B cell (primary cell): ENCODE data around the gene TGFBR3. TPM values are rescaled to one million over a fixed set of nuclear protein-coding genes. Genes with fewer than 3 reads are reported as not detected.

ENCODE experiments used
- ATAC-seq: fragments of 200-7000 bp; cut with Tn5 transposase; one replicate; pipeline ENCODE4 v1.10.0; 2021; ENCODE audit warnings: low read depth, mild to moderate bottlenecking, moderate number of reproducible peaks, moderate library complexity
- CTCF ChIA-PET: fragments of 350-600 bp; sonication (Branson Sonifier 250); formaldehyde crosslinking; loops from one replicate; lab custom pipeline; 2021; ENCODE audit warnings: antibody characterized with exemption, inconsistent platforms; lab: Charles Lee
- POLR2A ChIA-PET: fragments of 350-600 bp; sonication (Branson Sonifier 250); formaldehyde crosslinking; loops from one replicate; lab custom pipeline; 2021; ENCODE audit warnings: antibody characterized with exemption; lab: Charles Lee
- DNase-seq: peaks from one replicate; pipeline ENCODE4 v3.0.0; 2013
- H2AFZ ChIP-seq: 2 replicates; pipeline ENCODE4 v1.6.1; 2012; ENCODE audit warnings: mild to moderate bottlenecking, low read depth, low read length; ENCODE audit not compliant: insufficient read depth, poor library complexity, severe bottlenecking
- H3K27ac ChIP-seq, 2 donors: 1 replicate in 1 of 2; 2 replicates in 1 of 2; pipeline ENCODE4 v1.5.1; 2012 to 2013; ENCODE audit warnings: low read length in 2 of 2, mild to moderate bottlenecking in 2 of 2, moderate library complexity in 1 of 2
- H3K27me3 ChIP-seq, 4 experiments: fragments of 200-600 bp in 1 of 4; sonication (generic) in 1 of 4; replicated peaks in 1 of 4; 1 replicate in 2 of 4; 2 replicates in 2 of 4; pipeline versions ENCODE4 v1.6.1 to v1.7.0; 2013 to 2016; ENCODE audit warnings: low read length in 3 of 4, mild to moderate bottlenecking in 2 of 4, mixed read lengths in 1 of 4, moderate library complexity in 1 of 4; ENCODE audit not compliant: insufficient read depth in 4 of 4, control insufficient read depth in 3 of 4; ENCODE audit errors: control extremely low read depth in 1 of 4
- H3K36me3 ChIP-seq, 2 experiments: replicated peaks in 1 of 2; 1 replicate in 1 of 2; 2 replicates in 1 of 2; pipeline versions ENCODE4 v1.6.1 to v1.7.1; 2013; ENCODE audit warnings: low read length in 1 of 2; ENCODE audit not compliant: insufficient read depth in 2 of 2, control insufficient read depth in 1 of 2; ENCODE audit errors: control extremely low read depth in 1 of 2, extremely low read depth in 1 of 2
- H3K4me1 ChIP-seq, 2 donors: fragments of 200-600 bp in 1 of 2; sonication (generic) in 1 of 2; 1 replicate in 1 of 2; 2 replicates in 1 of 2; pipeline versions ENCODE4 v1.5.1 to v1.6.1; 2013 to 2017; ENCODE audit warnings: low read length in 2 of 2; ENCODE audit not compliant: control insufficient read depth in 2 of 2, insufficient read depth in 2 of 2
- H3K4me2 ChIP-seq: replicated peaks from 2 replicates; pipeline ENCODE3; 2012; ENCODE audit warnings: mild to moderate bottlenecking, low read depth, low read length; ENCODE audit not compliant: poor library complexity, severe bottlenecking
- H3K4me3 ChIP-seq, 5 experiments: fragments of 200-600 bp in 1 of 5; sonication (generic) in 1 of 5; 1 replicate in 3 of 5; 2 replicates in 2 of 5; pipeline versions ENCODE4 v1.5.1 to v1.7.0; 2011 to 2016; ENCODE audit warnings: low read length in 4 of 5, mild to moderate bottlenecking in 4 of 5, low read depth in 2 of 5, control low read depth in 1 of 5, moderate library complexity in 1 of 5; ENCODE audit not compliant: insufficient read depth in 1 of 5; ENCODE audit errors: control extremely low read depth in 1 of 5, extremely low read depth in 1 of 5
- H3K79me2 ChIP-seq: fragments of 200-600 bp; sonication (generic); one replicate; pipeline ENCODE4 v1.6.0; 2016; ENCODE audit warnings: low read length; ENCODE audit not compliant: control insufficient read depth, insufficient read depth
- H3K9ac ChIP-seq: fragments of 200-600 bp; sonication (generic); 2 replicates; pipeline ENCODE4 v1.6.1; 2017; ENCODE audit warnings: mild to moderate bottlenecking, low read length, moderate library complexity
- H3K9me3 ChIP-seq, 3 donors: one replicate each; pipeline versions ENCODE4 v1.6.1 to v1.7.1; 2013; ENCODE audit warnings: low read length in 2 of 3; ENCODE audit not compliant: control insufficient read depth in 2 of 3, insufficient read depth in 1 of 3; ENCODE audit errors: control extremely low read depth in 1 of 3
- H4K20me1 ChIP-seq: 2 replicates; pipeline ENCODE4 v1.6.0; 2012; ENCODE audit warnings: mild to moderate bottlenecking, low read length; ENCODE audit not compliant: insufficient read depth, control insufficient read depth, poor library complexity, severe bottlenecking
- H3K27ac Mint-ChIP-seq: one replicate; pipeline ENCODE4 v1.8.0; 2021; ENCODE audit warnings: mixed read lengths
- H3K27me3 Mint-ChIP-seq: one replicate; pipeline ENCODE4 v1.8.0; 2021; ENCODE audit warnings: mixed read lengths
- H3K4me1 Mint-ChIP-seq: one replicate; pipeline ENCODE4 v1.8.0; 2021; ENCODE audit warnings: mixed read lengths
- H3K4me3 Mint-ChIP-seq: one replicate; pipeline ENCODE4 v1.8.0; 2021; ENCODE audit warnings: mixed read lengths
- H3K9me3 Mint-ChIP-seq: one replicate; pipeline ENCODE4 v1.8.0; 2022; ENCODE audit warnings: mixed read lengths; ENCODE audit not compliant: insufficient read depth
- CTCF ChIP-seq: fragments of 200-600 bp; IDR thresholded peaks from one replicate; pipeline ENCODE4 v1.8.0; 2022; ENCODE audit warnings: antibody characterized with exemption, mild to moderate bottlenecking
- EZH2 ChIP-seq: IDR thresholded peaks from 2 replicates; pipeline ENCODE4 v1.6.1; 2012; ENCODE audit warnings: borderline replicate concordance, low read depth, mild to moderate bottlenecking, moderate library complexity, low read length; ENCODE audit not compliant: insufficient read depth, poor library complexity, severe bottlenecking
- WGBS: methylation state at CpG from one replicate; pipeline ENCODE4 v1.1.5; 2013; ENCODE audit warnings: missing lambda C conversion rate; ENCODE audit not compliant: insufficient coverage; 5-methylcytosine and 5-hydroxymethylcytosine counted together
- intact Hi-C: fragments of 100-400 bp; cut with micrococcal nuclease; formaldehyde crosslinking; loops from one replicate; pipeline ENCODE4 v1.10.0; 2022
- polyA plus RNA-seq: library from polyadenylated mRNA; depleted of rRNA; stranded (reverse); fragments of >200 nt; gene quantifications from 2 replicates; pipeline ENCODE4 v1.2.3, GENCODE V29; 2012
- total RNA-seq, 2 donors: library from RNA; stranded (reverse); fragments of 120-200 nt in 1 of 2; gene quantifications; 1 replicate in 1 of 2; 2 replicates in 1 of 2; pipeline versions ENCODE4 v1.2.3 to v1.2.4, GENCODE V29; 2013 to 2022

Gene TGFBR3
- total and polyA plus RNA-seq, 2 donors (not counting 1 experiment from before 2014, with no cell fraction given), result 0.10 to 0.12 TPM

- TF ChIP-seq EZH2, result no peak
- TF ChIP-seq CTCF, result no peak
- no peak overlapping the region for H3K9ac ChIP-seq
- H3K4me2 ChIP-seq, result no peak overlapping the region
- DNase-seq (no peak), ATAC-seq (no peak)
- ChIA-PET CTCF (no interaction called here), POLR2A (no interaction called here)
- no peaks in the 10 kb centered on the region for H3K9me3 ChIP-seq
- H3K4me3 ChIP-seq, result no peak overlapping the region
- H3K27ac ChIP-seq, result no peak overlapping the region
- H3K4me3 Mint-ChIP-seq, result no peak overlapping the region
- H3K36me3 ChIP-seq, result no peaks in the 10 kb centered on the region
- H3K4me1 Mint-ChIP-seq, result peaks cover 10% of the 10 kb centered on the region
- no peaks in the 10 kb centered on the region for H3K79me2 ChIP-seq
- H3K4me1 ChIP-seq, result peaks cover 5 to 6% of the 10 kb centered on the region in 2 donors
- no peaks in the 10 kb centered on the region for H3K9me3 Mint-ChIP-seq
- H3K27me3 Mint-ChIP-seq, result no peaks in the 10 kb centered on the region
- no peaks in the 10 kb centered on the region for H4K20me1 ChIP-seq
- H3K27me3 ChIP-seq, result no peaks in the 10 kb centered on the region
- intact Hi-C loops, result no loop called here
- 91% methylated on average over 4 of the region's 4 CpGs for WGBS
- no peak overlapping the region for H2AFZ ChIP-seq
- H3K27ac Mint-ChIP-seq, result no peak overlapping the region
Measured at GRCh38 chr1:91651243-91651642, 234.7 kb downstream of the TGFBR3 start.

- no peaks in the 10 kb centered on the region for H3K9me3 Mint-ChIP-seq
- H4K20me1 ChIP-seq, result no peaks in the 10 kb centered on the region
- no peak overlapping the region for H3K9ac ChIP-seq
- no peak for ATAC-seq
- H3K27me3 Mint-ChIP-seq, result no peaks in the 10 kb centered on the region
- H3K27ac ChIP-seq, result no peak overlapping the region
- no peaks in the 10 kb centered on the region for H3K36me3 ChIP-seq
- ChIA-PET CTCF (no interaction called here), POLR2A (no interaction called here)
- H3K4me2 ChIP-seq, result no peak overlapping the region
- no peak for DNase-seq
- H3K79me2 ChIP-seq, result no peaks in the 10 kb centered on the region
- no peak overlapping the region for H3K4me3 ChIP-seq
- H2AFZ ChIP-seq, result no peak overlapping the region
- peaks cover 10% of the 10 kb centered on the region for H3K4me1 Mint-ChIP-seq
- no peak for TF ChIP-seq CTCF
- TF ChIP-seq EZH2, result no peak
- no peak overlapping the region for H3K27ac Mint-ChIP-seq
- H3K9me3 ChIP-seq, result no peaks in the 10 kb centered on the region
- H3K4me1 ChIP-seq, result peaks cover 5 to 6% of the 10 kb centered on the region in 2 donors
- no peaks in the 10 kb centered on the region for H3K27me3 ChIP-seq
- intact Hi-C loops, result no loop called here
- no peak overlapping the region for H3K4me3 Mint-ChIP-seq
- WGBS, result 100% methylated on average over 1 of the region's 1 CpG
Measured at GRCh38 chr1:91650764-91651163, 235.2 kb downstream of the TGFBR3 start.
